HepG2 (cell line): ENCODE results near the gene IMMP1L.

Experiments
- CCAR2 ChIP-seq: fragments of 200-400 bp; formaldehyde crosslinking; optimal IDR thresholded peaks from 2 replicates; pipeline ENCODE3; 2018; ENCODE audit warnings: low read depth, mild to moderate bottlenecking, low read length, moderate library complexity
- EZH2 ChIP-seq: conservative IDR thresholded peaks from 2 replicates; pipeline ENCODE4 v1.6.1; 2012; ENCODE audit warnings: mild to moderate bottlenecking, low read depth, low read length, moderate library complexity
- NFIC ChIP-seq: IDR thresholded peaks from 2 replicates; pipeline ENCODE4 v1.6.1; 2012; ENCODE audit warnings: mild to moderate bottlenecking, low read length, inconsistent platforms
- RBAK ChIP-seq: sonication (generic); formaldehyde crosslinking; IDR thresholded peaks from 2 replicates; pipeline ENCODE4 v1.5.1; 2020; ENCODE audit warnings: mild to moderate bottlenecking, missing genetic modification reagents
- TBL1XR1 ChIP-seq: fragments of 150-350 bp; IDR thresholded peaks from 2 replicates; pipeline ENCODE4 v1.6.1; 2014; ENCODE audit warnings: borderline replicate concordance, low read length; ENCODE audit not compliant: partially characterized antibody
- ZHX1 ChIP-seq: sonication (generic); formaldehyde crosslinking; IDR thresholded peaks from 2 replicates; pipeline ENCODE4 v1.8.1; 2022; ENCODE audit warnings: low read depth, mild to moderate bottlenecking, missing genetic modification reagents
- ZNF510 ChIP-seq: sonication (generic); formaldehyde crosslinking; IDR thresholded peaks from 2 replicates; pipeline ENCODE4 v1.4.0; 2020; ENCODE audit warnings: low read depth, mild to moderate bottlenecking, missing genetic modification reagents

DNA sequence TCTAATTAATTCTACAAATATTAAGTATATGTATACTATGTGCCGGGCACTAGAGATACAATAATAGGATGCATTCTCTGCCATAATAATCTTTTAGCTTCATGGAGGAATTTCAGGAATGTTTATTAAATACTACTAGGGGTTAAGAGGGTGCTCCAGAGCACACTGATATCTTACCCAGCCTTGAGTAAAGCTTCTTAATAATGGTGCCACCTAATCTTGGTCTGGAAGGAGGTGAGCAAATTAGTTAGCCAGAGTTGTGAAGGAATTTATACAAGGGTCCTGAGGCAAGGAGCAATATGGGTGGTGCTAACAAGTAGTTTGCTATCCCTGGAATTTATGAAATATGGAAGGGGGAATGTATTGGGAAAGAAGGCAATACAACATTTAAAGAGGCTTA lies 21.9 kb upstream of the IMMP1L start:
- TF ChIP-seq RBAK (CRISPR knock-in tag) (no peak), NFIC (no peak), ZNF510 (CRISPR knock-in tag) (no peak), ZHX1 (CRISPR knock-in tag) (no peak), CCAR2 (no peak), TBL1XR1 (no peak), EZH2 (no peak)
